GM18867 (cell line): ENCODE measurements around the gene PGP.
A peak's percentile ranks its signal among the peaks of the same experiment; 100 is the strongest.

Source experiments
- ATAC-seq: cut with Tn5 transposase; IDR thresholded peaks from one replicate; pipeline ENCODE4 v1.9.1; 2021; ENCODE audit warnings: mild to moderate bottlenecking, moderate library complexity; ENCODE audit not compliant: unreplicated experiment

PGP gene

DNA sequence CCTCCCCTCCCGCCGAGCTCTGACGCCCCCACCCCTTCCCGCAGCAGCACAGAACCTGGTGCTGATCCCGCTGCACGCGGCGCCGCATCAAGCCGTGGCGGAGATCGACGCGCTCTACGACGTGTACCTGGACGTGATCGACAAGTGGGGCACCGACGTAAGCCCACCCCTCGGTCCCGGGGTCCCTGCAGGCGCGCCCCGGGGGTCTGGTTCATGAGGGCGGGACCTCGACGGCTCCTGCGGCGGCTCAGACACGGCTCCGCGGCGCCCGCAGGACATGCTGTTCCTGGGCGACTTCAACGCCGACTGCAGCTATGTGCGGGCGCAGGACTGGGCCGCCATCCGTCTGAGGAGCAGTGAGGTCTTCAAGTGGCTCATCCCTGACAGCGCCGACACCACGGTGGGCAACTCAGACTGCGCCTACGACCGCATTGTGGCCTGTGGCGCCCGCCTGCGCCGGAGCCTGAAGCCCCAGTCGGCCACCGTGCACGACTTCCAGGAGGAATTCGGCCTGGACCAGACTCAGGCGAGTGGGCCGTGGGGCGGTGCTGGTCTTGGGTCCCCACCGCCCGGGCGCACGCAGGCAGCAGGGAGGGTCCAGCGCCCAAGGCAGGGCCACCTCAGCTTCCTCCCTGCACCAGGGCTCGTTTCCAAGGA, 23.0 kb upstream of the PGP start:
- no peak for ATAC-seq

DNA sequence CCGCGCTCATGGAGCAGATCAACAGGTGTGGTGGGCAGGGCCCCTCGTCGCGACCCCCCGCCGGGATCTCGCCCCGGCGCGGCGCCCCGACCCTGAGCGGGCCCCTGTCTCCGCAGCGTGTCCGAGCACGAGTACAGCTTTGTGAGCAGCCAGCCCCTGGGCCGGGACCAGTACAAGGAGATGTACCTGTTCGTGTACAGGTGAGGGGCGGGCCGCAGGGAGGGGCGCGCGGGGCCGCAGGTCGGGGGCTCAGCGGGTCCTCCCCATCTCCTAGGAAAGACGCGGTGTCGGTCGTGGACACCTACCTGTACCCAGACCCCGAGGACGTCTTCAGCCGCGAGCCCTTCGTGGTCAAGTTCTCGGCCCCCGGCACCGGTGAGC, 22.5 kb upstream of the PGP start:
- ATAC-seq: no peak

DNA sequence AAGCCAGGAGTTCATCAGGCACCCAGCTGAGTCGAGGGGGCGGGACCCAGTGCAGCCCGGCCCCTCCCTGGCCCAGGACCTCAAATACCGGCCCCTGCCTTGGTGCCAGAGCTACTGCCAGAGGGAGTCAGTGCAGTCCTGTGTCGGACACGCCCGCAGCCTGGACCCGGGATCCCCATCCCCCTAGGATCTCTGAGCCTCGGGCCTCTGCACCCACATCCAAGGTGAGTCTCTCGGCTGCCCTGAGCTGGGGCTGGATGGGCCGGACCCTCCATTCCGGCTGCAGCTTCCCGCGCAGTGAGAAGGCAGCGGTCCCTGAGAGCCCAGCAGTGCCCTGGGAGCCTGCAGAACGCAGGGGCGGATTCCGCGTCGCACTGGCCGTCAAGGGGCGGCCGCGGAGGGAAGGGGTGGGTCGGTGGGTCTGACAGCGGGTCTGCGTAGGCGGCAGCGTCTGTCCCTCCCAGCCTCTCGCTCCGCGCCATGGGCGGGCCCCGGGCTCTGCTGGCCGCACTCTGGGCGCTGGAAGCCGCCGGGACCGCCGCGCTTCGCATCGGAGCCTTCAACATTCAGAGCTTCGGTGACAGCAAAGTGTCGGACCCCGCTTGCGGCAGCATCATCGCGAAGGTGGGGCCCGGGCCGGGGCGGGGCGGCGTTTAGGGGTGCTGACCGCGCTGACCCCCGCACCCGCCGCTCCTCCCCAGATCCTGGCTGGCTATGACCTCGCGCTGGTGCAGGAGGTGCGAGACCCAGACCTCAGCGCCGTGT, 21.9 kb upstream of the PGP start, which contains the start of gene DNASE1L2:
DNASE1L2 (plus strand) TSS at position 108 of the 765 bp plus-strand sequence; CDS start at position 481, 373 bp downstream.
- ATAC-seq: no peak

DNA sequence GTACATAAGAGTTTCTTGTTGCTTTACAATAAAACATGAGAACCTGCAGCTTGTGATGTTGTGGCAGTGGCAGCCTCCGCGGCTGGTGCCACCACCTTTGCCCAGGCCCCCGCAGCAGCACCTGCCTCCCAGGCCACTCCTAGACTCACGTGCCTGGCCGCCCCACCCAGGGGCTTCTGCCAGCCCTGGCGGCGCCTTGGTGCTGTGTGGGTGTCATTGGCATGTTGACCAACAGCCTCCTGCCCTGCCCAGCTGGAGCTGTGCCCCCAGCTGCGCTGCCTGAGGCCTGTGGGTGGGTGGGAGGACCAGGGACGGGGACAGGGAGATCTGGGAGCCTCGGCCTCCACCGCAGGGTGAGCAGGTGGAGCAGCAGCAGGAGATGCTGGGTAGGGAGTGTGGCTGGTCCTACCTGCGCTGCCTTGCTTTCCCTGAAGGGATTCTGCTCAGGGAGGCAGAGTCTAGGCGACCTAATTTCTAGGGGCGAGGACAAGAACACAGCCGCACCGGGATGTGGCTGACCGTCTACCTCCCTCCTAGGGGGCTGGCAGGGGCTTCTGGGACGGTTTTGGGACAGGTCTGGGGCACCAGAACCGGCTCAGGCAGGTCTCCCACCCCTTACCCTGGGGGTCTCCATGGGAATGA, 21.2 kb upstream of the PGP start:
- ATAC-seq: no peak

DNA sequence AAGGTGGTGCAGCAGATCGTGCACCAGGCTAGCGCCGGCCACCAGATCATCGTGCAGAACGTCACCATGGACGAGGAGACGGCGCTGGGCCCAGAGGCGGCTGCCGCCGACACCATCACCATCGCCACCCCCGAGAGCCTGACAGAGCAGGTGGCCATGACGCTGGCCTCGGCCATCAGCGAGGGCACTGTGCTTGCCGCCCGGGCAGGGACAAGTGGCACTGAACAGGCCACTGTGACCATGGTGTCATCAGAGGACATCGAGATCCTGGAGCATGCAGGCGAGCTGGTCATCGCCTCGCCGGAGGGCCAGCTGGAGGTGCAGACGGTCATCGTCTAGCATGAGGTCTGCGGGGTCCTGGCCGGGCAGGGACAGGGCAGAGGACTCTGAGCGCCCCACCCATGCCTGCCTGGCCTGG, 20.6 kb upstream of the PGP start:
- ATAC-seq: no peak

DNA sequence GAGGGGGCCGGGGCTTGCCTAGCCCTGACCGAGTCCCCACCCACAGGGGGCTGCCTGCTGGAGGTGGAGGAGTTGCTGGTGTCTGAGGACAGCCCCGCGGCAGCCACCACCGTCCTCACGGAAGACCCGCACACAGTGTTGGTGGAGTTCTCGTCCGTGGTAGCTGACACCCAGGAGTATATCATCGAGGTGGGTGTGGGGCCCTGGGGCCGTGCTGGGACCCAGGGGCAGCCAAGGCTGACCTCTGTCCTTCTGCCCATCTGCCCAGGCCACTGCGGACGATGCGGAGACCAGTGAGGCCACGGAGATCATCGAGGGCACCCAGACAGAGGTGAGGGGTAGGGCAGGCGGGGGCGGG, 20.2 kb upstream of the PGP start:
- ATAC-seq: no peak

DNA sequence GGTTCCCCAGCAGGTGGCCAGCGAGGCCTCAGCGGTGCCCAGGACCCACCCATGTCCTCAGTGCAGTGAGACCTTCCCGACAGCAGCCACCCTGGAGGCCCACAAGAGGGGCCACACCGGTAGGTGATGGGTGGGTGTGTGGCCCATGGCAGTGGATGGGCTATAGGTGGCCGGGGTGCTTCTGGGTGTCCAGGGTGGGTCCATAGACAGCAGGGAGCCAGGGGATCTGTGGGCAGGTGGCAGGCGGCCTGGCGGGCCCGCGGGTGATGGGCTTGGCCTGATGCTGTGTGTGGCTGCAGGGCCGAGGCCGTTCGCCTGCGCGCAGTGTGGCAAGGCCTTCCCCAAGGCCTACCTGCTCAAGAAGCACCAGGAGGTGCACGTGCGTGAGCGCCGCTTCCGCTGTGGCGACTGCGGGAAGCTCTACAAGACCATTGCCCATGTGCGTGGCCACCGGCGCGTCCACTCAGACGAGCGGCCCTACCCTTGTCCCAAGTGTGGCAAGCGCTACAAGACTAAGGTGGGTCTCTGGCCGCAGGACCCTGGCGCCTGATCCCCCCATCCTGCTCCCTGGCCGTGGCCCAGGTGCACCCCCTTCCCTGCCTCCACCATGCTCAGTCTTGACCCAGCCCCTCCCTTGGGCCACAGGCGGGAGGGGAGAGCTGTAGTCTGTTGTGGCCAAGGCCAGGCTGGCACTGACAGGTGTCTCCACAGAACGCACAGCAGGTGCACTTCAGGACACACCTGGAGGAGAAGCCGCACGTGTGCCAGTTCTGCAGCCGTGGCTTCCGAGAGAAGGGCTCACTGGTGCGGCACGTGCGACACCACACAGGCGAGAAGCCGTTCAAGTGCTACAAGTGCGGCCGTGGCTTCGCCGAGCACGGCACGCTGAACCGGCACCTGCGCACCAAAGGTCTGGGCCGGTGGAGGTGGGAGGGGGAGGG, 19.5 kb upstream of the PGP start:
- ATAC-seq: no peak

DNA sequence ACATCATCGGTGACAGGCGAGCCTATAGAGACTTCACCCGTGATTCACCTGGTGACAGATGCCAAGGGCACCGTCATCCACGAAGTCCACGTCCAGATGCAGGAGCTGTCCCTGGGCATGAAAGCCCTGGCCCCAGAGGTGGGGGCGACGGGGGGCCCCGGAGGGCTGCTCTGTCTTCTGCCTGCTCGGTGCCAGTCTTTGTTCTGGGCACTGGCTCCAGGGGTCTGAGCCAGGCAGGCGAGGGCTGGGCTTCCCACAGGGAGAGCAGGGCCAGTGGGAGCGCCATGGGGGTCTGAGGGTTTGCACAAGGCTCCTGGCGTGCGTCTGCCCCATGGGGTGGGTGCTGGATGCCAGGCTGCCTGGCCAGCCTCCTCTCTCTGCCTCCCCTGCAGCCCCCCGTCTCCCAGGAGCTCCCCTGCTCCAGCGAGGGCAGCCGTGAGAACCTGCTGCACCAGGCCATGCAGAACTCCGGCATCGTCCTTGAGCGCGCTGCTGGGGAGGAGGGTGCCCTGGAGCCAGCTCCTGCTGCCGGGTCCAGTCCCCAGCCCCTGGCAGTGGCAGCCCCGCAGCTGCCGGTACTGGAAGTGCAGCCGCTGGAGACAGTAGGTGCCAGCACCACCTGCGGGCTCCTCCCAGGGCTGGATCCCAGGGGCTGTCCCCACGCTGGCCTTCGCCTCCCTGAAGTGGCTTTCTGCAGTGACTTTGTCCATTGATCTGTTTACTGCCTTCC, 18.6 kb upstream of the PGP start:
- ATAC-seq: no peak

DNA sequence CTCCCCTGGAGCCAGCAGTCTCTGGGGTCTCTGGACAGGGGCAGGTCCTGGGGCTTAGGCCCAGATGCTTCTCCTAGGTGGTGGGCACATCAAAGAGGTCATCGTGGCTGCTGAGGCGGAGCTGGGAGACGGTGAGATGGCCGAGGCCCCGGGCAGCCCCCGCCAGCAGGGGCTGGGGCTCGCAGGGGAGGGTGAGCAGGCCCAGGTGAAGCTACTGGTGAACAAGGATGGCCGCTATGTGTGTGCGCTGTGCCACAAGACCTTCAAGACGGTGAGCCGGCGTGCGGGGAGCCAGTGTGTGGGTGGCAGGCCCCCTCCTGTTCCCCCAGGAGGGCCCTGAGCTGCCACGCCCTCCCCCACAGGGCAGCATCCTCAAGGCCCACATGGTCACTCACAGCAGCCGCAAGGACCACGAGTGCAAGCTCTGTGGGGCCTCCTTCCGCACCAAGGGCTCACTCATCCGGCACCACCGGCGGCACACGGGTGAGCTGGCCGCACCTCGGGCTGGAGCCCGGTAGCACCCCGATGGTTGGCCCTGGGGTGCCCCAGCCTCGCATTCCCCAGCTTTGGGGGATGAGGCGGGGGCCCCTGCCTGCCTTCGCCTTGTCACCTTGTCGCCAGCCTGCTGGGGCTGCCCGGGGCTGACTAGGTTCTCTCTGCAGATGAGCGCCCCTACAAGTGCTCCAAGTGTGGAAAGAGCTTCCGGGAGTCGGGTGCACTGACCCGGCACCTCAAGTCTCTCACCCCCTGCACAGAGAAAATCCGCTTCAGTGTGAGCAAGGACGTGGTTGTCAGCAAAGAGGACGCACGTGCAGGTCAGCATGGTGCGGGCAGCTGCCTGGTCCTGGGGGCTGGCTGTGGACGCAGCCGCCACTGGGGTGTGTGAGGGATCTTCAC, 17.7 kb upstream of the PGP start:
- no peak for ATAC-seq

DNA sequence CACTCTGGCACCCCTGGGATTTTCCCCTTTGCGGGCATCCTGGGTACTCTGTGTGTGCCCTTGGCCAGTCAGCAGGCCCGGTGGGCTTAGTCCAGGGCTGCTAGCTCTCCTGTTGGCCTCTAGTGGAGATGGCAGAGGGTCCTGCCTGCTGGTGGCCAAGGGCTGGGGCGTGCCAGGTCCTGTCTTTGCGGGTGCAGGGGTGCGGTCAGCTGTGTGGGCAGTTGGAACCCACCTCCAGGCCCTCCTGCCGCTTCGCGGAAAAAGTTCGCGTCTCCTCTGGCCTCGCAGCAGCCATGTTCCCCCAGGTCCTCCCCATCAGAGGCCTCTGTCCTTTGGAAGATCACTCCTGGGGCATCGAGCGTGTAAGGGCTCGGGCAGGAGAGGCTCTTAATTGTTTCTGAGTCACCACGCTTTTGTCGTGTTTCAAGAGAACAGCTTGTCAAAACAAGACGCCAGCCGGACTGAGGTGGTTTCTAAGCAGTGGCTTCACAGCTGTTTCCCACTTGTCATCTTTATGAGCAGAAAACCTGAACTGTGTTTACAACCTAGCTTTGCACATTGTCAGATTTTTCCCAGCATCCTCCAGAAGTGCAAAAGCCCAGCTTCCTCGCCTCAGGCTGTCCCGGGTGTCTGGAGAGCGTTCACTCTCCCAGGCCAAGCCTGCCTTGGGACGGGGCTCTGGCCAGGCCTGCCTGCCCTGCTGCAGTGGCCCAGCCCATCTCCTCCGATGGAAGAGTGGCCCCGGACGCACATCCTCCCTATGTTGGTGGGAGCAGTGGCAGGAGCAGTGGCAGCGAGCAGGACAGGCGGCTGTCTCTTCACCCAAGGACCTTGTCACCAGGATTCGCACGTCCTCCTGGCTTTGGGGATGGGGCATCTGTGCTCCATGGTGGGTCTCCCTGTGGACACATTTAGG, 16.6 kb upstream of the PGP start:
- ATAC-seq: no peak

DNA sequence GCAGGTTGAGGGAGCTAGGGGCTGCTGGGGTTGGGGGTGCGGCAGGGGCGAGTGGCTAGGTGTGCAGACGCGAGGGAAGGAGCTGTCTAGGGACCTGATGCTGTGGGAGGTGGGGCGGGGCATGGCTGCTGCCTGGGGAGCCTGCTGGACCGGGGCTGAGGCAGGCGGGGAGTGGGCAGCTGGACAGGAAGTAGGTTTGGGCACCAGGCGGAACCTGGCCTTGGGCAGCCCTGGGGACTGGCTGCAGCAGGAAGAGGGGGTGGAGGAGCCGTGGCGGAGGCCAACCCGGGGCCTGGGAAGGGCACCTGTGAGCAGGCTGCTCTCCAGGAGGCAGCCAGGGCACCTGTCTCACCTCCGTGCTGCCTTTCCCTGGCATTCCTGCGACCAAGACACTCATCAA, 15.7 kb upstream of the PGP start:
- no peak for ATAC-seq

DNA sequence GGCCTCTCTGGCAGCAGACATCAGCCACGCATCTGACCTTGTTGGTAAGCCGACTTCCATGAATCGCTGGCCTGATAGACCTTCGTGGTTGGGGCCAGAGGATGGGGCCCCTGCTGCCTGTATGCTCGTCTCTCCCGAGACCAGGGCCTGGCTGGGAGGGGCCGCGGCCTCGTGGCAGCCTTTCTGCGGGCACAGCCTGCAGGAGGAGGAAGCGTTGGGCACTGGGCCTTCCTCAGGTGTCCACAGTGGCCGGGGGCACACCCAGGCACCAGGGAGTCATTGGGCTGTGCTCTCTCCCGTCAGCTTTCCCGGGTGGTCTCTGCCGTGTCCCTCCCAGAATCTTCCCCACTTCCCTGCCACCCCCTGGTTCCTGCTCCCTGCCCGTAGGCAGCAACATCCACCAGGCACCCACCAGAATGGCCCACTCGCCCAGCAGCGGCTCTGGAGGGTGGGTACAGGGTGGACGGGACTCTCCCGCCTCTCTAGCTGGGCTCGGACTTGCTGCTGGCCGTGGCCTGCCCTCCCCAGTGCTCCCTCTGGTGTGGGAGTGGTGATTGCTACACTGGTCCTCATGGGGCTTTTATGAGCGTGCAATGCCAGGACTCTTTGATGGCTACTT, 15.1 kb upstream of the PGP start:
- no peak for ATAC-seq

DNA sequence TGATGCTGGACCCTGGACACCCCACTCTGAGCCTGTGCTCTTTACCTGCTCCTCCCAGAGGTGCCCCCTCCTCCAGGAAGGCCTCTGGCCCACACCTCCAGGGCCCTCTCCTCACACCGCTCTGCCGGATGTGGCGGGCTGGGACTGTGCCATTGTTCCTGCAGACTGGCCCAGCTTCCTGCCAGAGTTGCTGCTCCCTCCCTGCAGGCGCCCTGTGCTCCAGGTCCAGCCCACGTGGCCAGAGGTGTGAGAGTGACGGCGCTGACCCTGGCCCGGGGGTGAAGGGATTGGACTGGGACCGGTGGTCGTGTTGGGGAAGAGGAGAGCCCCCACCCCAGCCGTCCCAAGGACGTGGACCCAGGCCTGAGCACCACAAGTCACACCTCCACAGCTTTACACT, 14.5 kb upstream of the PGP start:
- no peak for ATAC-seq

DNA sequence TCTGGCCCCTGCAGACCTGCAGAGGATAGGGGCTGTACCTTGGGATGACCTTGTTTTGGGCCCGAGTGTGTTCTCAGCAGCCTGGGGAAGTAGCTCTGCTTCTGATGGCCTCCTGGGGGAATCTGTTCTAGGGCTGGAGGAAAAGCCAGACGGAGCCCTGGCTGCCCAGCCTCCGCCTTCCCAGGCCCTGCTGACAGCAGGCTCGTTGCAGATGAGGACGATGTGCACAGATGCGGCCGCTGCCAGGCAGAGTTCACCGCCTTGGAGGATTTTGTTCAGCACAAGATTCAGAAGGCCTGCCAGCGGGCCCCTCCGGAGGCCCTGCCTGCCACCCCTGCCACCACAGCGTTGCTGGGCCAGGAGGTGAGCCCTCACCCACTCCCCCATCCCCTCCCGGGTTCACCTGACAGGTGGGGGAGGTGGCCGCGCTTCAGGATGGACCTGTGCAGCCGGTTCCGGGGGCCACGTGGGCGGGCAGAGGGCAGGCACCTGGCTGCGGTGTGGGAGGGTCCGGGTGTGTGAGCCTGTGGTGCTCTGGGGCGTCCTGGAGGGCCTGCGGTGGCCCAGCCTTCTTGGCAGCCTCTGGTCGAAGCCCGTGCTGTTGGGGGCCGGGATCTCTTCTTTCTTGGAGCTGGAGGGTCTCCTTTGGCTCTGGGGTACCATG, 13.7 kb upstream of the PGP start:
- ATAC-seq: no peak

DNA sequence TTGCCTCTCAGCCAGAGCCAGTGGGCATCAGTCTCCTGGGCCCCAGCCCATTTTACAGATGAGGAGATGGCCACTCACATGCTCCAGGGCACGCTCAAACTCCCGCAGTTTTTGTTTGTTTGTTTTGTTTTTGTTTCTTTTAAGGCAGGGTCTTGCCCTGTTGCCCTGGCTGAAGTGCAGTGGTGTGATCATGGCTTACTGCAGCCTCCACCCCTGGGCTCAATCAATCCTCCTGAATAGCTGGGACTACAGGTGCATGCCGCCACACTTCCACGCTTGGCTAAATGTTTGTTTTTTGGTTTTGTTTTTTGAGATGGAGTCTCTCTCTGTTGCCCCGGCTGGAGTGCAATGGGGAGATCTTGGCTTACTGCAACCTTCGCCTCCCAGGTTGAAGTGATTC, 12.3 kb upstream of the PGP start:
- ATAC-seq: no peak

DNA sequence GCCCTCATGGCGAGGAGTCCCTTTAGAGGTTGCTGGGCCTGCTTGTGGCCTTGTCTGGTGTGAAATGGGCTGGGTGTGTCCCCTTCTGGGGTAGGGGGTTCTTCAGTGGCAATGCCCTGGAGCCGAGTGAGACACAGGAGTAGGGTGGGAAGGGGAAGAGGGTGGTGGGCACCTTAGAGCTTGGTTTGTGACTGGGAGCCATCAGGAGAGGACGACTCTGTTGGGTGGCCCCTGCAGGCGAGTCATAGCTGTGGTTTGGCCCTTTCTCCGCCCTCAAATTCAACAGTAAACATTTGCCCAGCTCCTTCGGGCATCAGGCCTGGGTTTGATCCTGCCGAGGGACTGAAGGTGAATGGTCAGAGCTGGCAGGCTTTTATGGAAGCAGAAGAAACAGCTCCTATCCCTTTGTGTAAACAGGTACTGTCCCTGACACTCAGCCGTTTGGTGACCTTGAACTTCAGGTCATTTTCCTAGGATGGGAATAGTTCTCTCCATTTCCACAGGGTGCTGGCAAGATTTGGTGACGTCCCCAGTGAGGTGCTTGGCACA, 11.7 kb upstream of the PGP start:
- ATAC-seq: no peak

DNA sequence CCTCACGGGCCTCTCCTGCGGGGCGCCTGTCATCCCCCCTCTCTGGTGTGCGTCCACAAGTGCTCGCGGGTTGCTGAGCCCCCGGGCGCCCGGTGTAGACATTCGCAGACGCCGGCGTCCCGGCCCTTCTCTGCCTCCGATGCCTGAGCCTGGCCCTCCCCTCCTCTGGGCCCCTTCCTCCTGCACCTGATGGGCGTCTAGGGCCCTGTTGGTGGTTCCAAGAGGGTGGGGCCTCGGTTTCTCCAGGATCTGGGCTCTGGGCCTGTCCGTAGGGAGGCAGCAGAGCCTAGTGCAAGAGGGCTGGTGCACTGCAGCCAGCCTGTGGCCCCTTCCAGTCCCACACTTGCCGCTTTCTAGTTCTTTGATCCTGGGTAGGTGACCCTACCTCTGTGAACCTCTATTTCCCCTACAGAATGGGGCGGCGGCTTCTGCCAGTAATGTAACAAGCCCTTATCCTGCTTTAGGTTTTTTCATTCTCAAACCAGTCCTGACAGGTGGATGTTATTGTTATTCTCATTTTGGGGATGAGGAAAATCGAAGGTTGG, 9.4 kb upstream of the PGP start:
- peak; percentile 19 for ATAC-seq
